DND-41 (cell line): ENCODE measurements around the gene ST8SIA1.

ENCODE experiments used
- EZH2 ChIP-seq: IDR thresholded peaks from 3 replicates; pipeline ENCODE4 v1.6.1; 2012; ENCODE audit warnings: borderline replicate concordance, low read depth, mild to moderate bottlenecking, moderate library complexity, low read length, inconsistent platforms; ENCODE audit not compliant: severe bottlenecking
- TF ChIP-seq, protein P1 (sequence below): IDR thresholded peaks from 2 replicates; pipeline ENCODE4 v1.5.1; 2012; ENCODE audit warnings: borderline replicate concordance, low read length, moderate library complexity, mild to moderate bottlenecking; ENCODE audit not compliant: poor library complexity, severe bottlenecking; ENCODE audit errors: extremely low read depth

- TF ChIP-seq, protein P1, sequence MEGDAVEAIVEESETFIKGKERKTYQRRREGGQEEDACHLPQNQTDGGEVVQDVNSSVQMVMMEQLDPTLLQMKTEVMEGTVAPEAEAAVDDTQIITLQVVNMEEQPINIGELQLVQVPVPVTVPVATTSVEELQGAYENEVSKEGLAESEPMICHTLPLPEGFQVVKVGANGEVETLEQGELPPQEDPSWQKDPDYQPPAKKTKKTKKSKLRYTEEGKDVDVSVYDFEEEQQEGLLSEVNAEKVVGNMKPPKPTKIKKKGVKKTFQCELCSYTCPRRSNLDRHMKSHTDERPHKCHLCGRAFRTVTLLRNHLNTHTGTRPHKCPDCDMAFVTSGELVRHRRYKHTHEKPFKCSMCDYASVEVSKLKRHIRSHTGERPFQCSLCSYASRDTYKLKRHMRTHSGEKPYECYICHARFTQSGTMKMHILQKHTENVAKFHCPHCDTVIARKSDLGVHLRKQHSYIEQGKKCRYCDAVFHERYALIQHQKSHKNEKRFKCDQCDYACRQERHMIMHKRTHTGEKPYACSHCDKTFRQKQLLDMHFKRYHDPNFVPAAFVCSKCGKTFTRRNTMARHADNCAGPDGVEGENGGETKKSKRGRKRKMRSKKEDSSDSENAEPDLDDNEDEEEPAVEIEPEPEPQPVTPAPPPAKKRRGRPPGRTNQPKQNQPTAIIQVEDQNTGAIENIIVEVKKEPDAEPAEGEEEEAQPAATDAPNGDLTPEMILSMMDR: no peak
- no peak for TF ChIP-seq EZH2
Measured at GRCh38 chr12:22284871-22285270, 49.6 kb downstream of the ST8SIA1 start.
